ENCODE measurements around the gene RNPEPL1.

RNPEPL1 gene

DNA sequence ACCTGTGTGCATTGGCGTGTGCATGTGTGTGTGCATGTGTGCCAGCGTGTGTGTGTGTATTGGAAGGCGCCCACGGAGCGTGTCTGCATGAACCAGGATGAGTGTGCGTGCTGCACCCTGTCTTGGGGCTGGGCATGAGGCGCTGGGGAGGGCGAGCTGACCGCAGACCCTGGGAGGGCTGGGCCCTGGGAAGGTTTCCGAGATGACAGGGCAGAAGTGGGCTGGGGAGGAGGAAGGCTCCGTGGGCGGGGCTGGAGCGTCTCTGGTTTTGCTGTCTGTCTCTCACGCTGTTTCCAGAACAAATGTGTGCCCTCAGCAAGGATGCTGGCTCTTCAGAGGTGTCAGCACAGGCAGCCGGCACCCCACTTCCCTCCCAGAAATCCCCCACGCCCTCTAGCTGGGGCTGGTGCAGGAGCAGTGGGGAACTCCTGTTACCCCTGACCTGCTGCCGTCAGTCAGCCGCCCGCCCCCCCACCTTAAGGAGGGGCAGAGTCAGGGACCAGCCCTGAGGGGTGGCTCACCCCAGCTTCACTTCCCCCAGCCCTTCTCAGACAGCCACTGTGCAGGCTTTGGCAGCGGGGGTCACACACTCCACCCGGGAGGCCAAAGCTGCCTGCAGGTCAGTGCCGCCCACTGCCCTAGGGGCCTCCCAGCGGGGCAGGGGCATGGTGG lies 56.8 kb downstream of the RNPEPL1 start, which contains the start of gene GPR35:
Gene GPR35 (plus strand): TSS at position 531 of the 672 bp plus-strand sequence. CDS start 4,473 bp downstream, outside the sequence.
- no peak for DNase-seq (ENCODE audit: low read depth)

DNA sequence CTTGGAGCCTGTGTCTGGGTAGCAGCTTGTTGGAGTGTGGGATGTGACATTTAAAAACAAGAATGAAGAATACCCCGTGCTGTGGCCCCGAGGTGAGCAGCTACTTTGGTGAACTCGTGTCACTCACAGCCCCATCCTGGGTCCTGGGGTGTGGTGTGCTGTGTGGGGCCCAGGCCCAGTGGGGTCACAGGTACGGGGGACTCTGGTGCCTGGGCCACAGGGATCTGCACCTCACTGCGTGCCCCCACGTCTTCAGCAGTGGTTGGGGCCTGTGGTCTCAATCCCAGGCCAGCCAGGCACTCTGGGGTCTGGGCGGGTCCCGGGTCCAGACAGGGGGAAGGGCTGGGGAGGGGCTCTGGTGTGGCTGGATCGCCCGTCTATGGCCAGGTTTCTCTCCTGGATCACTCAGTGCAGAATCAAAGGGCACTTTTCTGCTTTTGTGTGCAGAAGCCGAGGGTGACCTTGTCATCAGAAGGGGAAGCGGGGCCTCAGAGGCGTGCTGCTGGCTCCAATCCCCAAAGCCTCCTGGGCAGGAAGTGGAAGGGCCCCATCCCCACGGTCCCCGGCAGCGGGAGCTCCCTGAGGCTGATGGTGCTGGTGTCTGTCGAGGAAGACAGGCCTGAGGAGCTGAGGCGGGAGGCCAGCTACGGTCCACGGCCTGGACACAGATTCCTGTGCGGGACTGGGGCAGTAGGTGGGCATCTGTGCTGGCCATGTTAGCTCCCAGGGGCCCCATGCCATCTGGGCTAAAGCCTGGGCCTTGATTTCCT lies 58.4 kb downstream of the RNPEPL1 start:
- DNase-seq (ENCODE audit: low read depth) = no peak

DNA sequence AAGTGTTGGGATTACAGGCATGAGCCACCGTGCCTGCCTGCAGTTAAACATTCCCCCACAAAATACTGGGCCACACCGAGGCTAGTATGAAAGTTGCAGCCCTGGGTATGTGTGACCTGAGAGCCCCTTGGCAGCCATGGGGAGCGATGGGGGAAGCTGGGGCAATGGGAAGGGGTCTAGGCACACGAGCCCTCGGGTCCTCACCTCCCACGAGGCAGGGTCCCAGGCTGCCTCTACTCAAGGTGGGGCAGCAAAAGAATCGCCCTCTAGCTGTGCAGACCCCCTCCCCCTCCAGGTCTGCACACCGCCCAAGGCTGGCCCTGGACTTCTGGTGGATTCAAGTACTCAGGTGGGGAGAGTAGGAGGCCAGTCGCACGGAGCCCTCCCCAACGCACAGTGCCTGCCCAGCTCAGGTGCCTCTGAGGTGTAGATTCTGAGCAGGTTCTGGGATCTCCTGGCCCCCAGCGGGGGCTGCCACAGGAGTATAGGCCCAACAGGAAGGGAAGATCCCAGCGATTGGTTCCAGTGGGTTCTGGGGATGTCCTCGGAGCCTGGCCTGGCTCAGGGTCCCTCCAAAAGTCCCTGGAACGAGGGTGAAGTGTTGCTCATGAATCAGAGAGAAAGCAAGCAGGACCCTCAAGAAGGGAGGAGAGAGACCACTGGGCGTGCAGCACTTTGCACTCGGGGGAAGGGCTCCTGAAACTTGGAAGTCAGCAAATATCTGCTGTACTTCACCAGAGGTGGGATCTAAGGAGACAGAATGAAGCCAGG lies 59.6 kb downstream of the RNPEPL1 start:
- DNase-seq (ENCODE audit: low read depth) = no peak

DNA sequence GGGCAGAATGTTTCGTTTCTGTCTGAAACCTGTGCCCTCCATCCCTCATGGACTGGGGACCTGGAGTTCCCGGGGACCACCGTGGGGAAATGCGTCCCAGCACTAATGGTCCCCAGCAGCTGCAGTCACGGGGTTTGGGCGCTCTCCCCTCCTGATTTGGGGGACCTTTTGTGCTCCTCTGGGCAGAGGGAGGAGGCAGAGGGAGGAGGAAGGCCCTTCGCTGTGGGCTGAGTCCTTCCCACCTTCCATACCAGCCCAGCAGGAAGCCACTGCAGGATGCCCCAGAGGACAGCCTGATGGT lies 60.2 kb downstream of the RNPEPL1 start:
- no peak for DNase-seq (ENCODE audit: low read depth)

DNA sequence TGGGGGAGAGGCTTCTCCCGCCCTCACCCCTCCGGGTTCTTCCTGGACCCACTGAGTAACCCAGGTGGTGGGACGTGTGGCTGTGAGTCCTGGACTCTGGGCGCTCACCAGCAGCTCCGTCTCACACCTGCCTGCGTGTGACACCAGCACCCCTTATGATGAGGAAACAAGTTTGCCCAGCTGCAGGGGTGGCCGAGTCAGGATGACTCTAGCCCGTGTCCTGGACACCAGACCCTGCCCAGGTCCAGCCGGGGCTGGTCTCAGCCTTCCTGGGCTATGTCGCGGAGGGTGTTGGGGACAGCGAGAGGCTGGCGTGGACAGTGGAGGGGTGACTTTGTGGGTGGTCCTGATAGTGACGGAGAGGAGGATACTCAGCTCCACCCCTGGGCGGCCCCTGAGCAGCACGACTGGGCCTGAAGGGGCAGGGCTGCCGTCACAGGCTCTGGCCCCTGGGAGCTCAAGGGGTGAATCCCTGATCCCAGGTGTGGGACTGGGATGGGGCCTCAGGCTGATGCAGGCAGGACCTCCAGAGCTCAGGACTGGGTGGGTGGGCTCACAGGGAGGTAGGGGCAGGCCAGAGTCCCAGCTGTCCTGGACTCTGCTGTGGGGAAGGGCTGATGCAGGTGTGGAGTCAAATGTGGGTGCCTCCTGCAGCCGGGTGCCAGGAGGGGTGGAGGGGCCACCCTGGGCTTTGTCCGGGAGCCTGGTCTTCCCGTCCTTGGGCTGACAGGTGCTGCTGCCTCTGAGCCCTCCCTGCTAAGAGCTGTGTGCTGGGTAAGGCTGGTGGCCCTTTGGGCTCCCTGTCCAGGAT lies 60.7 kb downstream of the RNPEPL1 start:
- no peak for DNase-seq (ENCODE audit: low read depth)

DNA sequence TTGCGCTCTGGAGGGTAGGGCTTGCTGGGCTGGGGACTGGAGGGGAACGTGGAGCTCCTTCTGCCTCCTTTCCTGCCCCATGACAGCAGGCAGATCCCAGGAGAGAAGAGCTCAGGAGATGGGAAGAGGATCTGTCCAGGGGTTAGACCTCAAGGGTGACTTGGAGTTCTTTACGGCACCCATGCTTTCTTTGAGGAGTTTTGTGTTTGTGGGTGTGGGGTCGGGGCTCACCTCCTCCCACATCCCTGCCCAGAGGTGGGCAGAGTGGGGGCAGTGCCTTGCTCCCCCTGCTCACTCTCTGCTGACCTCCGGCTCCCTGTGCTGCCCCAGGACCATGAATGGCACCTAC lies 61.3 kb downstream of the RNPEPL1 start:
- no peak for DNase-seq (ENCODE audit: low read depth)

DNA sequence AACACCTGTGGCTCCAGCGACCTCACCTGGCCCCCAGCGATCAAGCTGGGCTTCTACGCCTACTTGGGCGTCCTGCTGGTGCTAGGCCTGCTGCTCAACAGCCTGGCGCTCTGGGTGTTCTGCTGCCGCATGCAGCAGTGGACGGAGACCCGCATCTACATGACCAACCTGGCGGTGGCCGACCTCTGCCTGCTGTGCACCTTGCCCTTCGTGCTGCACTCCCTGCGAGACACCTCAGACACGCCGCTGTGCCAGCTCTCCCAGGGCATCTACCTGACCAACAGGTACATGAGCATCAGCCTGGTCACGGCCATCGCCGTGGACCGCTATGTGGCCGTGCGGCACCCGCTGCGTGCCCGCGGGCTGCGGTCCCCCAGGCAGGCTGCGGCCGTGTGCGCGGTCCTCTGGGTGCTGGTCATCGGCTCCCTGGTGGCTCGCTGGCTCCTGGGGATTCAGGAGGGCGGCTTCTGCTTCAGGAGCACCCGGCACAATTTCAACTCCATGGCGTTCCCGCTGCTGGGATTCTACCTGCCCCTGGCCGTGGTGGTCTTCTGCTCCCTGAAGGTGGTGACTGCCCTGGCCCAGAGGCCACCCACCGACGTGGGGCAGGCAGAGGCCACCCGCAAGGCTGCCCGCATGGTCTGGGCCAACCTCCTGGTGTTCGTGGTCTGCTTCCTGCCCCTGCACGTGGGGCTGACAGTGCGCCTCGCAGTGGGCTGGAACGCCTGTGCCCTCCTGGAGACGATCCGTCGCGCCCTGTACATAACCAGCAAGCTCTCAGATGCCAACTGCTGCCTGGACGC lies 61.9 kb downstream of the RNPEPL1 start:
- no peak for DNase-seq (ENCODE audit: low read depth)

Data from HS-27A (cell line).